Memory B cell (primary cell): Measurements from ENCODE around the gene DDIT4.

Experiments
- ATAC-seq: fragments of 150-1000 bp; cut with Tn5 transposase; 2 replicates; pipeline ENCODE4 v1.10.0; 2021; ENCODE audit warnings: low read depth, mild to moderate bottlenecking, moderate library complexity
- DNase-seq, 2 donors: peaks; one replicate each; pipeline ENCODE4 v3.0.0; 2022; ENCODE audit warnings: low spot score in 2 of 2
- H3K27ac Mint-ChIP-seq: one replicate; pipeline ENCODE4 v1.8.0; 2022; ENCODE audit warnings: mild to moderate bottlenecking, moderate library complexity, mixed read lengths
- H3K27me3 Mint-ChIP-seq: one replicate; pipeline ENCODE4 v1.8.0; 2022; ENCODE audit warnings: mixed read lengths
- H3K36me3 Mint-ChIP-seq: one replicate; pipeline ENCODE4 v1.8.0; 2022; ENCODE audit warnings: mild to moderate bottlenecking, mixed read lengths
- H3K4me1 Mint-ChIP-seq: one replicate; pipeline ENCODE4 v1.8.0; 2022; ENCODE audit warnings: mixed read lengths
- H3K4me3 Mint-ChIP-seq: one replicate; pipeline ENCODE4 v1.8.0; 2022; ENCODE audit warnings: mild to moderate bottlenecking, moderate library complexity, mixed read lengths
- H3K9me3 Mint-ChIP-seq: one replicate; pipeline ENCODE4 v1.8.0; 2022; ENCODE audit warnings: mixed read lengths

DDIT4 gene

DNA sequence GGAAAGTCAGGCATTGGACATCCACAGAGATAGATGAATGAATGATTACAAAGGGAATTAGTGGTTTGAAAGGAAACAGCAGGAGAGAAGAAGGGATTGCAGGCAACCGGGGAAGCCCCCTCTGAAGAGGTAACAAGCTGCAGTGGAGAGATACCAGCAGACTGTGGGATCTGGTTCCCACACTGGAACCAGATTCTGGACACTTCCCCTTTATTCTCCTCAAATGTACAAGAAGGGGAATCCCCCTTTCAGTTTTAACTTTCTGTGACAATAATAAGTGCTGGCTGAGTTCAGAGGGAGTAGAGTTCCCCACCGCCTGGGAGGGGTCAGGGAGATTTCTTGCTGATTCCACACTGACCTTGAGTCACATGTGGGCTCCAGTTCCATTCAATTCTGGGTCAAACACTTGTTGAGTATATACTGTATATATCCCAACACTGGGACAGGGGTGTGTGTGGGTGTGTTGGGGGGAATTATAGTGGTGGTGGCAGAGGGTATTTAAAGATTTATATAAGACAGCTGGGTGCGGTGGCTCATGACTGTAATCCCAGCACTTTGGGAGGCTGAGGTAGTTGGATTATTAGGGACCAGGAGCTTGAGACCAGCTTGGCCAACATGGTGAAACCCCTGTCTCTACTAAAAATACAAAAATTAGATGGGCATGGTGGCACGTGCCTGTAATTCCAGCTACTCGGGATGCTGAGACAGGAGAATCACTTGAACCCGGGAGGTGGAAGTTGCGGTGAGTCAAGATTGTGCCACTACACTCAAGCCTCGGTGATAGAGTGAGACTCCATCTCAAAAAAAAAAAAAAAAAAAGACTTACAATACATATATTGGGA, 16.5 kb upstream of the DDIT4 start:
- ATAC-seq (peak; percentile 60), DNase-seq (peak in 1 of 2 donors; percentile 31)
- Mint-ChIP-seq H3K4me3 (peak overlapping the region; percentile 74), H3K4me1 (peaks cover 51% of the 10 kb centered on the region), H3K27me3 (no peaks in the 10 kb centered on the region), H3K27ac (peak overlapping the region; percentile 94), H3K36me3 (no peaks in the 10 kb centered on the region), H3K9me3 (no peaks in the 10 kb centered on the region)

DNA sequence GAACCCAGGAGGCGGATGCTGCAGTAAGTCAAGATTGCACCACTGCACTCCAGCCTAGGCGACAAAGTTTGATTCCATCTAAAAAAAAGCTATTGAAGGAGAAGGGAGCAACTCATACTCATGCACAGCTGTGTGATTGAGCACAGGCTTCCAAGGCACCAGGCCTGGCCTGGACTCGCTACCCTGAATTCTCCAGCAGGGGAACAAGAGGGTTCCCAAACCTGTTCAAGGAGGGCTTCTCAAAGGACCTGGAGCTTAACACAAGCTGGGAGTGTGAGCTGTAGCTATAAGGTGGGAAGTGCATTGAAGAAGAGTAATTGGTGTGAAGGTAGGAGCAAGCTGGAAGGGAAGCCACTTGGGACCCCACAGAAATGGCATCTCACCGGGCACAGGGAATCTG, 15.1 kb upstream of the DDIT4 start:
- no peak overlapping the region for H3K27ac Mint-ChIP-seq
- no peaks in the 10 kb centered on the region for H3K27me3 Mint-ChIP-seq
- H3K4me3 Mint-ChIP-seq, result no peak overlapping the region
- H3K9me3 Mint-ChIP-seq, result no peaks in the 10 kb centered on the region
- DNase-seq (no peak), ATAC-seq (no peak)
- peaks cover 44% of the 10 kb centered on the region for H3K4me1 Mint-ChIP-seq
- no peaks in the 10 kb centered on the region for H3K36me3 Mint-ChIP-seq

DNA sequence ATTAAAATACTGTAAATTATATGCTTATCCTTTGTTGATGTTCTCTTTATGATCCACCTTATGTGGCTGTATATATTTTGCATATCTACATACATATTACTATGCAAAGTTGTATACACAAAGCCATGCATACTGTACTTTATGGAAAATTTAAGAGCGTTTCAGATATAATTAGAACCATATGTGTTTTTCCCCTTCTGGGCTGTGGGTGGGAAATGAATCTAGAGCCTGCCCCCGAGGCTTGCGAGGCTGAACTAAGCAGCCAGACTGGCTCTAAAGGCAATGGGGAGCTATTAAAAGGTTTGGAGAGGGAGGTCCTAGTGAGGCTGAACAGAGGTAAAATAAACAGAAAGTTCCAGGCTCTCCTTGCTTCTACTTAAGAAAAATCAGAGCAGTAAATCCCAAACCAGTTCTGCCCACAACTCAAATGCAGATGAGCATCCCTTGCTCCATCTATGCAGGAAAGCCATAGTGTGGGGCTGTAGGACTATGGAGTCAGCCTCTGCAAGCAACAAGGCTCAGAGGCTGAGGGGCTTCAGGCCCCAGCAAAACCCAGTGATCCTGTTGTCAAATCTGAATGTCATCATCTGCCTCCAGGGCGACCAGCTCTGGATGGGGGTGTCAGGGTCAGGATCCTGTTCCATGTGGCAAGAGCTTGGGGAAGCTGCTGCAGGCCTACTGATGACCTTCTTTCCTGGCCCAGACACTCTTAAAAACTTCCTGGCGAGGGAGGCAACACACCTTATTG, 14.1 kb upstream of the DDIT4 start:
- Mint-ChIP-seq H3K27me3 (no peaks in the 10 kb centered on the region), H3K9me3 (no peaks in the 10 kb centered on the region), H3K36me3 (no peaks in the 10 kb centered on the region), H3K27ac (peak overlapping the region; percentile 88), H3K4me3 (peak overlapping the region; percentile 92), H3K4me1 (peaks cover 45% of the 10 kb centered on the region)
- no peak for ATAC-seq
- no peak for DNase-seq

DNA sequence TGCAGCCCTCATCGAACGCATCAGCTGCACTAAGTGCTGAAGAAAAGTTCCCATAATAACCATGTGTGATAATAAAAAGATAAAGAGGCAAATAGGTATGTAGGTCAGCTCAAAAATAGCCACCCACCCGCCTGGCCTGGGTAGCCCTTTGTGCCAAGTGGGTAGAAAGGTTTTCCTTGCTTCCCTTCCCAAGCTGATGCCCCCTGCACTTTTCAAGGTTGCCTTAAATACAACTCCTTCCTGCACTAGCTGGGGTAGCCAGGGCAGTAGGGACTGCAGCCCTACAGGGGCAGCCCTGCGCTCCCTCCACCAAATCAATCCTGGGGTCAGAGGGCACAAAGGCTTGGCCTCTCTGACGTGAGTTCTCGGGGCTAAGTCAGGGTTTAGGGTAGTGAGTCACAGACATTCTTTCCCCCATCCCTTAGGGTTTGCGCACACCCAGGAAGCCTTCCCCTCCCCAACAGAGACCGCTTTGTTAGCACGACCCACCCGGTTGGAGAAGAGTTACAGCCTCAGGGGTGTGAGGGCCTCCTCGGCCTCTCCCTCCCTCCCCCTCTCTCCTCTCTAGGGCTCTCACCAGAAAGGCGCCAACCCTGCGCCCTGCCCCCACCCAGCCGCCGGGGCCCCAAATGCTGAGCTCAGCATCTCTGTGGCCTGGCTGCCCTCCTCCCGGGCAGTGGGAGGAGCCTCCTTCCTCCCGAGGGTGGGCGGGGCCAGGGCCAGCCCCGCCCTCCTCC, 13.3 kb upstream of the DDIT4 start:
- peak; percentile 80 for ATAC-seq
- Mint-ChIP-seq H3K27me3 (no peaks in the 10 kb centered on the region), H3K4me1 (peaks cover 37% of the 10 kb centered on the region), H3K27ac (peak overlapping the region; percentile 88), H3K4me3 (peak overlapping the region; percentile 92), H3K9me3 (no peaks in the 10 kb centered on the region), H3K36me3 (no peaks in the 10 kb centered on the region)
- peak; percentile 59 to 65 for DNase-seq

DNA sequence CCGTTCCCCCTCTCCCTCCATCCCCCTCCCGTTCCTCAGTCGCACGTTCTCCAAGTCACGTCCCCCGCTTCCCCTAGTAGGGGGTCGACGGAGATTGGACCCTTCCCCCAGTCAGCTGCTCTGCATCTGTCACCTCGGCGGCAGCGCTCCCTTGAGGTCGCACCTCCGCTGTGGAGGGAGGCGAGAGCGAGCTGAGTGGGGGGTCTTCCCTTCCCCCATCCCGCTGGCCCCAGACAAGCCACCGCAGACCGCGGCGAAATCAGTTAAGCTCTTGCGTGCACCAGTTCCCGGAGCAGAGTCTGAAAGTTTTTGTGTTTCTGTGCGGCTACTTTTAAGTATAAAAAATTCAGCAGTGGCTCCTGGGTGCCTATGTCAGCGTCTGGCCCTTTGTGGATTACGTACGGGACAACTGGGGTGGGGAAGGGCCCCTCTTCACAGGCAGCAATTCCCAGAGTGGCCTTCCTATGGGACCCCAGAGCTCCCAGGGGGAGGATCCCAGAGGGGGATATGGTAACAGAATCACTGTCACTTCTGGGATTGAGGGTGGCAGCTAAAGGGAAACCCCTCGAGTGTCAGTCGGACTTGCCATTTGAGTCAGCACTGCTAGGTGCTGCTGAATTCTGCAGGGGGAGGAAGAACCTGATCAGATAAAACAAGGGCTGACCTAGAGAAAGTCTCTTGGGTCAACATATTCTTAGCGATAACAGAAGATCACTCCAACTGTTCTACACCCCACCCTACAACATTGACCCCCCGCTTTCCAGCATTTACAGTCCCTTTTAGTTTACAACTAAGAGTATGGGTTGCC, 12.5 kb upstream of the DDIT4 start:
- Mint-ChIP-seq H3K4me3 (peak overlapping the region; percentile 92), H3K9me3 (no peaks in the 10 kb centered on the region), H3K36me3 (no peaks in the 10 kb centered on the region), H3K4me1 (peaks cover 34% of the 10 kb centered on the region), H3K27ac (peak overlapping the region; percentile 88), H3K27me3 (no peaks in the 10 kb centered on the region)
- DNase-seq (peak in 1 of 2 donors; percentile 60), ATAC-seq (peak; percentile 34)

DNA sequence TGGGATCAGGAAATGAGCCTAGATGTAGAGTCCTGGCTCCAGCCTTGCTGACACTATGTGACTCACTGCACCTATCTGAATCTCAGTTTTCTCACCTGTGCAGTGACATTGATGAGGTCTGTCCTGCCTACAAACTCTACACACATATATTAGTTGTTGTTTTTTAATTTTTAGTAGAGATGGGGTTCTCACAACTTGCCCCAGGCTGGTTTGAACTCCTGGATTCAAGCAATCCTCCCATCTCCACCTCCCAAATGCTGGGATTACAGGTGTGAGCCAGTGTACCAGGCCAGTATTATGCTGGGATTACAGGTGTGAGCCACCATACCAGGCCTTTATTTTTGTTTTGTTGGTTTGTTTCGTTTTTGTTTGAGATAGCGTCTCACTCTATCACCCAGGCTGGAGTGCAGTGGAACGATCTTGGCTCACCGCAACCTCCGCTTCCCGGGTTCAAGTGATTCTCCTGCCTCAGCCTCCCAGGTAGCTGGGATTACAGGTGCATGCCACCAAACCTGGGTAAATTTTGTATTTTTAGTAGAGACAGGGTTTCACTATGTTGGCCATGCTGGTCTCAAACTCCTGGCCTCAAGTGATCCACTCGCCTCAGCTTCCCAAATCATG, 11.8 kb upstream of the DDIT4 start:
- DNase-seq (no peak), ATAC-seq (no peak)
- Mint-ChIP-seq H3K4me1 (peaks cover 30% of the 10 kb centered on the region), H3K36me3 (no peaks in the 10 kb centered on the region), H3K9me3 (no peaks in the 10 kb centered on the region), H3K27me3 (no peaks in the 10 kb centered on the region), H3K27ac (no peak overlapping the region), H3K4me3 (peak overlapping the region; percentile 92)

DNA sequence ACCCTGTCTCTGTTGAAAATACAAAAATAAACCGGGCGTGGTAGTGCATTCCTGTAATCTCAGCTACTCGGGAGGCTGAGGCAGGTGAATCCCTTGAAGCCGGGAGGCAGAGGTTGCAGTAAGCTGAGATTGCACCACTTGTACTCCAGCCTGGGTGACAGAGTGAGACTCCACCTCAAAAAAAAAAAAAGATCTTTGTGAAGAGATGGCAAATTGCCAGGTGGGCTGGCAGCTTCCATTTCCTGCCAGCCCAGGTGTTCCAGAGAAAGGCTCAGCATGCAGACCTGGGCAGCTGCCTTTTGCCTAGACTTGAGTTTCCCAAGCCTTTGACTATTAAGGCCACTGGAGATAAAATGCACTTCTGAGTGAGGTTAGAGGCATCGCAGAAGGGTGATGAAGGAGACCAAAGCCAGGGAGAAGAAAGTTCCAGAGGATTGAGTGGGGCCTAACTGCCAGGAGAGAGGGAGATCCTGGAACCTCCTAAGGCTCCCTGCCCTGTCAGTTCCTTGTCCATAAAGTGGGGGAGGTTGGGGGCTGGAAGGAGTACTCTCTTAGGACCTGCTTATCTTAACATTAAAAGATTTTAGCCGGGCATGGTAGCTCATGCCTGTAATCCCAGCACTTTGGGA, 10.0 kb upstream of the DDIT4 start:
- Mint-ChIP-seq H3K4me1 (peaks cover 25% of the 10 kb centered on the region), H3K27ac (no peak overlapping the region), H3K9me3 (no peaks in the 10 kb centered on the region), H3K36me3 (no peaks in the 10 kb centered on the region), H3K27me3 (no peaks in the 10 kb centered on the region), H3K4me3 (peak overlapping the region; percentile 44)
- DNase-seq, result no peak
- ATAC-seq, result no peak

DNA sequence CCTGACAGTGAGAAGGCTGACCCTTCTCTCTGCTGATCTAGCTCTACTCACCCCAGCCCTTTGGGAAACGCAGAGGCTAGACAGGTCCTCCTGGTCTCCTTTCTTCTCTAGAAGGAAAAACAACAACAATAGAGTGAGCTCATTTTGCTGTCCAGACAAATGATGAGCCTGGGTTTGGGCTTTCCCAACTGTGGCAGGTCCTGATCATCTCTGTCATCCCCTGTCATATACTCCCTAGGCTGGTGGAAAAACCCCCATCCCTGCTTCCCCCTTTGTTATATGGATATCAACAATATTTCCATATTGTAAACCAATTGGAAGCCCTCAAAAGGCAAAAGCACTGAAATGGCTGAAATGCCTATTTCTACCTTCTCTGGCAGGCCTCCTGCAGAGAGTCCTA, 9.2 kb upstream of the DDIT4 start:
- Mint-ChIP-seq H3K9me3 (no peaks in the 10 kb centered on the region), H3K4me3 (no peak overlapping the region), H3K27me3 (no peaks in the 10 kb centered on the region), H3K27ac (no peak overlapping the region), H3K36me3 (no peaks in the 10 kb centered on the region), H3K4me1 (peaks cover 22% of the 10 kb centered on the region)
- no peak for ATAC-seq
- no peak for DNase-seq

DNA sequence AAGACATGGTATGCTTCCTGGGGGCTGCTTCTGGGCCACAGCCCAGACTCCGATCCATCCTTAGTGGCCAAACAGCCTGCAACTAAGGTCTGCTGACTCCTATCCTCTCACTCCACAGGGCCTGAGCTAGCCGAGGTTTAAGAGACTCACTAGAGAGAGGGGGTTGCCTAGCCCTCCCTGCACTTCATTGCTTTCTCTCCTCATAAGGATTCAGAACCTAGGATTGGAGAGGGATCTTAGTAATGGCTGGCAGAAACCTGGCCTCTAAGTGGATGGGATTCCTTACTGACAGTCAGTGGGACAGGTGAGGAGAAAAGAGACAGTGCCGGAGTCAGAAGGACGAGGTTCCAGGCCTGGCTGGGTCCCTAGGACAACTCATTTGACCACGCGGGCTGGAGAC, 8.2 kb upstream of the DDIT4 start:
- Mint-ChIP-seq H3K27me3 (no peaks in the 10 kb centered on the region), H3K4me3 (no peak overlapping the region), H3K27ac (no peak overlapping the region), H3K36me3 (no peaks in the 10 kb centered on the region), H3K9me3 (no peaks in the 10 kb centered on the region), H3K4me1 (peaks cover 18% of the 10 kb centered on the region)
- ATAC-seq (no peak), DNase-seq (no peak)

DNA sequence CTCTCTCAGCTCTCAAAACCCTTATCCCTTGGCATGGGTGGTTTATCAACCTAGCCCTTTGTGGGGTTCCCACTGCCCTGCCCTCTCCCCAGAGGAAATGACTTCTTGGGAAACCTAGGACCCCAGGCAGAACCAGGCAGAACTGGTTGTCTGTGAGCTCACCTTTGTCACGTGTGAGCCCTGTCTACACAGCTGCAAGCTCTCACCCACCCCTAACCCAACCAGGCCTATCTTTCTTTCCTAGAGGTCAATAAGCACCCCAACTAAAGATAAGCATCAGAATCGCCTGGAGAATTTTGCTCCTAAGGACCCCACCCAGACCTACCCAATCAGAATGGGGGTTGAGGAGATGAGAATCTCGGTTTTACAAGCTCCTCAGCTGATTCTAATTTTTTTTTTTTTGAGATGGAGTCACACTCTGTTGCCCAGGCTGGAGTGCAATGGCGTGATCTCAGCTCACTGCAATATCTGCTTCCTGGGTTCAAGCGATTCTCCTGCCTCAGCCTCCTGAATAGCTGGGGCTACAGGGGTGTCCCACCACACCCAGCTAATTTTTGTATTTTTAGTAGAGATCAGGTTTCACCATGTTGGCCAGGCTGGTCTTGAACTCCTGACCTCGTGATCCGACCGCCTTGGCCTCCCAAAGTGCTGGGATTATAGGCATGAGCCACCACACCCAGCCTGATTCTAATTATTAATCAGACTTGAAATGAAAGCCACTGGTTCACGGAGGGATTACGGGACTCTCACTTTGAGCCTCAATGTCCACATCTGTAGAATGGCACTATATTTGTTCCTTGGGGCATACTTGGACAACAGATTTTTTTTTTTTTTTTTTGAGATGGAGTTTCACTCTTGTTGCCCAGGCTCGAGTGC, 7.5 kb upstream of the DDIT4 start:
- H3K9me3 Mint-ChIP-seq, result no peaks in the 10 kb centered on the region
- DNase-seq, result no peak
- no peak for ATAC-seq
- H3K27ac Mint-ChIP-seq, result no peak overlapping the region
- no peaks in the 10 kb centered on the region for H3K36me3 Mint-ChIP-seq
- no peaks in the 10 kb centered on the region for H3K27me3 Mint-ChIP-seq
- peaks cover 14% of the 10 kb centered on the region for H3K4me1 Mint-ChIP-seq
- no peak overlapping the region for H3K4me3 Mint-ChIP-seq

DNA sequence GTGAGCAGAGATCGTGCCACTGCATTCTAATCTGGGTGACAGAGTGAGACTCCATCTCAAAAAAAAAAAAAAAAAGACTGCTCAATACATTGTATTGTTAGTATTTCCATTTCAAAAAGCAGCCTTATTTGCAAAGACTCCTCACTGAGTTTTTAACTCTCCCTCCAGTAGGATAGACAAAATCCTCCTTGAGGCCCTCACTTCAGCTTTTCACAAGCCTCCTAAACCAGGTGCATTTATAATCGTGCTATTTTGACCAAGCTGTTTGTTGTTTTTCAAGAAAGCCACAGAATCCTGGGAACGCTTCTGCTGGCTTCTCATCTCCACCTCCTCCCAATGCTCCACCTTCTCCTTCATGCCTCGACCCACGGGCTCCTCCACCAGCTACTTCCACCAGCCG, 6.3 kb upstream of the DDIT4 start:
- no peak overlapping the region for H3K4me3 Mint-ChIP-seq
- no peaks in the 10 kb centered on the region for H3K36me3 Mint-ChIP-seq
- no peaks in the 10 kb centered on the region for H3K27me3 Mint-ChIP-seq
- H3K27ac Mint-ChIP-seq, result no peak overlapping the region
- no peaks in the 10 kb centered on the region for H3K9me3 Mint-ChIP-seq
- DNase-seq, result no peak
- no peak for ATAC-seq
- H3K4me1 Mint-ChIP-seq, result peaks cover 12% of the 10 kb centered on the region

DNA sequence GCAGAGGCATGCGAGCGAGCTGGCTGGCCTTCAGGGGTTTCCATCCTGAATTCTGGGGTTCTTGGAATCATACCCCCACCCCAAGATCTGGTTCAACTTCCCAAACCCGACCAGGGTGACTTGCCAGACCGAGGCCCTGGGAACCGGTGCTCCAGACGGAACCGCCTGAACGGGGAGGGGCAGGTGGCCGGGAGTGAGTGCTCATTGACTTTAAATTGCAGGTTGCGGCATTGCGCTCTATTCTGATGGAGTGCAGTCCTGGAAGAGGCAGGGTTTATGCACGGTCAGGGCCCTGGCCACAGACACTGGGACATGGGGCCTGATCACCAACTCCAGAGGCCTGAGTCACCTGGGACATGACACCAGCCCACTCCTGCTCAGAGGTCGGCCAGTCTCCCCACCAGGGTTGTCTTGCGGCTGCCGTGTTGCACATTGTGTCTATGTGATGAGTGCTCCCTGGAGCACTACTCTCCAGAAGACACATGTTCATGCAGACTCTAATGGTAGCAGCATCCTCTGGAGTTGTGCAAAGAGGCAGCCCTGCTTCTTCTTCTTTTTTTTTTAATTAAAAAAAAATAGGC, 5.8 kb upstream of the DDIT4 start:
- Mint-ChIP-seq H3K36me3 (no peaks in the 10 kb centered on the region), H3K27me3 (no peaks in the 10 kb centered on the region), H3K4me3 (no peak overlapping the region), H3K4me1 (peaks cover 12% of the 10 kb centered on the region), H3K9me3 (no peaks in the 10 kb centered on the region), H3K27ac (no peak overlapping the region)
- ATAC-seq (no peak), DNase-seq (no peak)
